Epithelial cell of esophagus (primary cell): ENCODE measurements around the gene MTHFD2.
"Not testable (repeated sequence)": the region's sequence is repeated elsewhere in the genome, so short reads cannot be mapped to it uniquely, and the experiment has no call there.

ENCODE experiments used
- DNase-seq: peaks from one replicate; pipeline ENCODE4 v3.0.0; 2010; ENCODE audit warnings: low read depth
- H3K4me3 ChIP-seq: 2 replicates; pipeline ENCODE4 v1.5.1; 2011; ENCODE audit warnings: mild to moderate bottlenecking, low read length, control low read depth
- TF ChIP-seq, protein P1 (sequence below): IDR thresholded peaks from 2 replicates; pipeline ENCODE4 v1.5.1; 2011; ENCODE audit warnings: low read depth, mild to moderate bottlenecking, low read length, control low read depth, inconsistent platforms; ENCODE audit not compliant: insufficient read depth; ENCODE audit errors: missing control alignments

The MTHFD2 gene

DNA sequence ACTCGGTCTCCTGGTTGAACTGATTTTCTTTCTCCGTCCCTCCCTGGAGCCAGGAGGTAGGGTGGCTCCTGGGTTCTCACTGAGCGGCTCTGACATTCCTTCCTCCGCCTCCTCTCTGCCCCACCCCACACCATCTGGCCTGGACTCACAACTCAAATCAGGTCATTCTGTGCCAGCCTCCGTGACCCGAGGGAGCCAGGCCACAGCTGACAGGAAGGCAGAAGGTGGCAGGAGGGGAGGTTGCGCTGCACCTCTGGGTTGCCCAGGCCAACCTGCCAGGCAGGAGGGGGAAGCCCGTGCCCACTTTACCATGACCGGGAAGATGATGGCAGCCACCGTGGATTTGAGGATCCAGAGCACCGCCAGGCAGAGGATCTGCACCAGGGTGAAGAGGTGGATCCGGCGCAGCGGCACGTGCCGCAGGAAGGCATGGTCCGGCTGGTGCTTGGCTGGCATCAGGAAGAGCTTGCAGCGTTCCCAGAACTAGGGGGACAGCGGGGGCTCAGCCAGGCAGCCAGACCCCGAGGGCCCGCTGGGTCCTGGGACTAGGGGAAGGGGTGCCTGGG lies 28.3 kb downstream of the MTHFD2 start:
- H3K4me3 ChIP-seq: no peak overlapping the region
- TF ChIP-seq, protein P1, sequence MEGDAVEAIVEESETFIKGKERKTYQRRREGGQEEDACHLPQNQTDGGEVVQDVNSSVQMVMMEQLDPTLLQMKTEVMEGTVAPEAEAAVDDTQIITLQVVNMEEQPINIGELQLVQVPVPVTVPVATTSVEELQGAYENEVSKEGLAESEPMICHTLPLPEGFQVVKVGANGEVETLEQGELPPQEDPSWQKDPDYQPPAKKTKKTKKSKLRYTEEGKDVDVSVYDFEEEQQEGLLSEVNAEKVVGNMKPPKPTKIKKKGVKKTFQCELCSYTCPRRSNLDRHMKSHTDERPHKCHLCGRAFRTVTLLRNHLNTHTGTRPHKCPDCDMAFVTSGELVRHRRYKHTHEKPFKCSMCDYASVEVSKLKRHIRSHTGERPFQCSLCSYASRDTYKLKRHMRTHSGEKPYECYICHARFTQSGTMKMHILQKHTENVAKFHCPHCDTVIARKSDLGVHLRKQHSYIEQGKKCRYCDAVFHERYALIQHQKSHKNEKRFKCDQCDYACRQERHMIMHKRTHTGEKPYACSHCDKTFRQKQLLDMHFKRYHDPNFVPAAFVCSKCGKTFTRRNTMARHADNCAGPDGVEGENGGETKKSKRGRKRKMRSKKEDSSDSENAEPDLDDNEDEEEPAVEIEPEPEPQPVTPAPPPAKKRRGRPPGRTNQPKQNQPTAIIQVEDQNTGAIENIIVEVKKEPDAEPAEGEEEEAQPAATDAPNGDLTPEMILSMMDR: no peak
- DNase-seq: peak; percentile 9

DNA sequence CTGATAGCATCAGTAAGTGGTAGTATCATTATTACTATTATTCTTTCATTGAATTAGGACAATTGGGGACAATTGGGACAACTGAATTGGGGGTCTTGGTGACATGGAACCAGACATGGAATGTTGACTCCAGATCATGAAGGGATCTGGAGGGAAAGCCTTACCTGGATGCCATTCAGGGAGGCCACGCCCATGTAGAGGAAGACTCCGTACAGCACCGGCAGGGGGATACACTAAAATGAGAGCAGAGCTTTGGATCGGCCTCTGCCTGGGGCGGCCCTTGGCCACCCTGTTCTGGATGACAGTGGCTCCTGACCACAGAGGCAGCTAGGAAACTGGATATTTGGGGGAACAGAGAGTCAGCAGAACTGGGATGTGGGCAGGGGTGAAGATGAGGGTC lies 29.2 kb downstream of the MTHFD2 start:
- DNase-seq: no peak
- TF ChIP-seq, protein P1: no peak
- no peak overlapping the region for H3K4me3 ChIP-seq

DNA sequence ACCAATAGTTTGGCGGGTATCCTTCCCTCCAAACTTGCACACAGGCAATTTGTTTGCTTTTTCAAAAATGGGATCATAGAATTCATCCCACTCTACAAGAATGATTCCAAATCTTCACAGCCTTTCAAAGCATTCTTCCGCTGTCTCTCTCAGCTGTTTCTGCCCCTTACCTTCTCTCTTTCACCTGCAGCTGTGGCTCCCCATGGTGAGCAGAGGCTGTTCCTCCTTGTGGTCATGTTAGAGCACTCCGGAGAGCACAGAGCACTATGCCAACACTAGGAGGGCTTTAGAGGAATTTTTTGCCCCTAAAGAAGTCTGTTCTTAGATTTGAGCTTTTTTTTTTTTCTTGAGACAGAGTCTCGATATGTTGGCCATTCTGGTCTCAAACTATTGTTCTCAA lies 30.4 kb downstream of the MTHFD2 start:
- TF ChIP-seq, protein P1: no peak
- H3K4me3 ChIP-seq: no peak overlapping the region
- no peak for DNase-seq

DNA sequence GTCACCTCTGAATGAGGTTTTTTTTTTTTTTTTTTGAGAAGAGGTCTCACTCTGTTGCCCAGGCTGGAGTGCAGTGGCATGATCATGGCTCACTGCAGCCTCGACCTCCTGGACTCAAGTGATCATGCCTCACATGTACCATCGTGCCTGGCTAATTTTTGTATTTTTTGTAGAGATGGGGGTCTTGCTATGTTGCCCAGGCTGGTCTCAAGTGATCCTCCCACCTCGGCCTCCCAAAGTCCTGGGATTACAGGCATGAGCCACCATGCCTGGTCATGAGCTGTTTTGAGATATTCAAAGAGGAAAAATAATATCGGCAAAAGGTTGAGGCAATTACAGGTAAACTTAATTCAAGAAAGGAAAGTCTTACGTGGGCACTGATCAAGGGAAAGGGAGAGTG lies 31.4 kb downstream of the MTHFD2 start:
- DNase-seq, H3K4me3 ChIP-seq: not testable (repeated sequence)

DNA sequence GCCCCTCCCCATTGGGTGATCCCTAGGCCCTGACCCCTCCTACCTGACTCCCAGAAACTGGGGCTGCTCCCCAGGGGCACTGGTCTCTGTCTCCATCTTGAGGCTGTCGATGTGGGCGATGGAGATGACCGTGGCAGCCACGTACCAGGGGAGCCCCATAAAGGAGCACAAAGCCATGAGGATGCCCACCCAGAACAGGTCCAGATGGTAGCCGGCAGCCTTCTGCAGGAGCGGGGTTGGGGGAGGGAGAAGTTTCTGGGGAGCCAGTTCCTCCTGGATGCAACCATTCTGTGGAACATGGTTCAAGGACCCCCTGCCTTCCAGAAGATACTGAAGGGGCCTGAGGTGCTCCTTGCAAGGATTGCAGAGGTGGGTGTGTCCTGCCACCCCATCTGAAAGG lies 34.0 kb downstream of the MTHFD2 start:
- no peak for DNase-seq
- H3K4me3 ChIP-seq: no peak overlapping the region
- TF ChIP-seq, protein P1: no peak

DNA sequence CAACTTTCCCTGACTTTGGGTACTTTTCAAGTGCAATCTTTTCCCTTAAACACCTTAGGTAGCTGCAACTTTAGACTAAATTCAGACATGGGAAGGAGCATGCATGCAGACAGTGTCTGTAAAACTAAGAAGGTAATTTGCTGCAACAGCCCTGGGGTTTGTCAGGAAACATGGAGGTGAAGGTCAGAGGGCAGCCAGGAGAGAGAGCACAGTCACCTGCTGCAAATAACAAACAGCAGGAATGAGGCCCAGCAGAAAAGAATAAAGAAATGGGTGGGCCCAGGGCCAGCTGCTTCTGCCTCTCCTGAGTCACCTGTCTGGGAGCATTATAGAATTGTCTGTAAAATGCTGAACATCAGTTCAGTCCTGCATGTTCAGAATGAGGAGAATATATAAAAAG lies 35.2 kb downstream of the MTHFD2 start:
- no peak for DNase-seq
- no peak overlapping the region for H3K4me3 ChIP-seq
- TF ChIP-seq, protein P1: no peak

DNA sequence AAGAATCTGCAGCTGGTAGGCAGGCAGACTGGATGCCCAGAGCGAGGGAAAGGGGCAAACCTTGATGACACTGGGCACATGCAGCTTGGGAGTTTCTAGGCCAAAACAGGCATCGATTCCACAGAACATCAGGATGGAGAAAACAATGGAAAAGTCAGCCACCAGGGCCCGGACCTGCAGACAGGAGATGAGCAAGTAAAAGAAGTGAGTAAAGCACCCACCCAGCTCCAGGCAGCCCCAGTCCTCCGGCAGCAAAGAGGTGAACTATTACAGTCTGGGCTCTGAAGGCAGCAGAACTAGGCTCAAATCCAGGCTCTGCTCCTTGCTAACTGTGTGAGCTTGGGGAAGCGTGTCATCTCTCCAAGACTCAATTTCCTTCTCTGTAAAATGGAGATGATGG lies 36.6 kb downstream of the MTHFD2 start:
- no peak overlapping the region for H3K4me3 ChIP-seq

More for the DNA sequence above, 36.6 kb downstream of the MTHFD2 start:
- DNase-seq: no peak
- TF ChIP-seq, protein P1: no peak
